Hindlimb muscle (tissue), 1 donor: ENCODE measurements around the gene HIC2. TPM values are rescaled to one million over a fixed set of nuclear protein-coding genes. Genes with fewer than 3 reads are reported as not detected.
"Not testable (repeated sequence)": the region's sequence is repeated elsewhere in the genome, so short reads cannot be mapped to it uniquely, and the experiment has no call there.

ENCODE experiments used
- DNase-seq: peaks from one replicate; pipeline ENCODE4 v3.0.0-alpha.2; 2013
- polyA plus RNA-seq: library from polyadenylated mRNA; unstranded; fragments of 120-200 nt; gene quantifications from one replicate; pipeline ENCODE4 v1.2.1, GENCODE V29; 2013; ENCODE audit not compliant: insufficient read length

Gene HIC2, protein sequence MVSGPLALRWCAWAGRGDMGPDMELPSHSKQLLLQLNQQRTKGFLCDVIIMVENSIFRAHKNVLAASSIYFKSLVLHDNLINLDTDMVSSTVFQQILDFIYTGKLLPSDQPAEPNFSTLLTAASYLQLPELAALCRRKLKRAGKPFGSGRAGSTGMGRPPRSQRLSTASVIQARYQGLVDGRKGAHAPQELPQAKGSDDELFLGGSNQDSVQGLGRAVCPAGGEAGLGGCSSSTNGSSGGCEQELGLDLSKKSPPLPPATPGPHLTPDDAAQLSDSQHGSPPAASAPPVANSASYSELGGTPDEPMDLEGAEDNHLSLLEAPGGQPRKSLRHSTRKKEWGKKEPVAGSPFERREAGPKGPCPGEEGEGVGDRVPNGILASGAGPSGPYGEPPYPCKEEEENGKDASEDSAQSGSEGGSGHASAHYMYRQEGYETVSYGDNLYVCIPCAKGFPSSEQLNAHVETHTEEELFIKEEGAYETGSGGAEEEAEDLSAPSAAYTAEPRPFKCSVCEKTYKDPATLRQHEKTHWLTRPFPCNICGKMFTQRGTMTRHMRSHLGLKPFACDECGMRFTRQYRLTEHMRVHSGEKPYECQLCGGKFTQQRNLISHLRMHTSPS
- 5.6 TPM for polyA plus RNA-seq

DNA sequence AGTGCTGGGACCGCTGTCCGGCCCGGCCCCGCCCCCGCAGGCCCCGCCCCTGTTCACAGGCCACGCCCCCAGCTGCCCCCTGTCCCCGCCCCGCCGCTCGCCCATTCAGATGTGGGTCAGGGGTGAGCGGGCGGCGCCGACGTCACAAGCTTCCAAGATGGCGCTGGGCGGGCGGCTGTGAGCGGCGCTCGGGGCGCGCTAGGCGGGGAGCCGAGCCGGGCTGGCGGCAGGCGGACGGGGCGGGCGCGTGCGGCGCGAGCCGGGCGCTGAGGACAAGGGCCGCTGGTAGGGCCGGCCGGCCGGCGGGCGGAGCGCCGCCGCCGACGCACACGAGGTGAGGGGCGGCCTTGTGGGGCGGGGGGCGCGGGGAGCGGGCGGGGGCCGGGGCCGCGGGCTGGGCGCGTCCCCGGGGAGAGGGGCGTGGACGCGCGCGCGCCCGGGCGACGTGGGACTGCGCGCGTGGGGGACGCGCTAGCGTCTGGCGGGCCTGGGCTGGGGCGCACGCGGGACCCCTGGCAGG lies at the start of gene HIC2:
TSS of gene HIC2 (plus strand) at position 145 of the 520 bp plus-strand sequence. CDS start 25,461 bp downstream, outside the sequence.
- DNase-seq: not testable (repeated sequence)

DNA sequence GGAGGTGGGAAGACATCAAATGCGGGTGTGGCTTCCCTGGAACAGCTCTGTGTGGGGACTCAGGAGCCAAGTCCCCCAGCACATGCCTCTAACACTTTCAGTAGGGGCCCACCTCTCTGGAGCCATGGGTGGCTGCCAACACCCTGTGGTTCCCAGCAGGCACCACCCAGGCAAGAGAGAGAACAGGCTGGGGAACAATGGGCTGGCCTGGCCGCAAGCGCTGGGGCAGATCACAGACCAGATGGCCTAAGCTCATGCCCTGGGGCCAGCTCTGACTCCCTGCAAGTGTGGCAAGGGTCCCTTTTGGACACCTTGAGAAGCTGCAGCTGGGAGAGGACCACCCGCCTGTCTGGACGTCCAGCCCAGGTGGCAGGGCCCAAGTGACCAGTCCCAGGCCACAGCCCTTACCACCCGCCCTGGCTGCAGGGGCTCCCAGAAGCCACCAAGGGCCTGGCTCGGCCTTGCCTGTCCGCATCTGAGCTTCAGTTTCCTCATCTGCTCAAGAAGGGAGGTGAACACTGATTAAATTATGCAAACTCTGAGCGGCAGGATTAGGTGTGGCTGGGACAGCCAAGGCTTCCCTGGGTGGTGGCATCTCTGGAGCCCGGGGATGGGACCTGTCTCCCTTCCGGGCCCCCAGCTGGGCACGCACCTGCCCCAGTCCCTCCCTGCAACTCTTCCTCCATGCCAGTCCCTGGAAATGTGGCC lies 48.4 kb upstream of the HIC2 start:
- DNase-seq: not testable (repeated sequence)

DNA sequence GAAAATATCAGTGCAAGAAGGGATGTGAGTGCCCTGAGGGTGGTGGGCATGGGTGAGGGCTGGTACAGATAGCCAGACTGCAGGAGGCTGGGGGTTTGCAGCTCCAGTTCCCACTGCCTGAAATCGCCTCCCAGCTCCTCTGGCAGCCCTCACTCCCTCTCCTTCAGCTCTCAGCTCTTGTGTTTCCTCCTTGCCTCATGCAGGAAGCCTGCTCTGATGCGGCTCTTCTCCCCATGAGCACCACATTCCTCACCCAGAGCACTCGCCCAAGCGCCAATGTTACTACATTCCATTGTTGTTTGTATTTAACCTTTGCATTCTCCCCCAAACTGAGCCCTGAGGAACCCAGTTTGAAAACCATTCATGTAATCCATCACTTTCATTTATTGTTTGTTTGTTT lies 41.3 kb upstream of the HIC2 start:
- DNase-seq: not testable (repeated sequence)

DNA sequence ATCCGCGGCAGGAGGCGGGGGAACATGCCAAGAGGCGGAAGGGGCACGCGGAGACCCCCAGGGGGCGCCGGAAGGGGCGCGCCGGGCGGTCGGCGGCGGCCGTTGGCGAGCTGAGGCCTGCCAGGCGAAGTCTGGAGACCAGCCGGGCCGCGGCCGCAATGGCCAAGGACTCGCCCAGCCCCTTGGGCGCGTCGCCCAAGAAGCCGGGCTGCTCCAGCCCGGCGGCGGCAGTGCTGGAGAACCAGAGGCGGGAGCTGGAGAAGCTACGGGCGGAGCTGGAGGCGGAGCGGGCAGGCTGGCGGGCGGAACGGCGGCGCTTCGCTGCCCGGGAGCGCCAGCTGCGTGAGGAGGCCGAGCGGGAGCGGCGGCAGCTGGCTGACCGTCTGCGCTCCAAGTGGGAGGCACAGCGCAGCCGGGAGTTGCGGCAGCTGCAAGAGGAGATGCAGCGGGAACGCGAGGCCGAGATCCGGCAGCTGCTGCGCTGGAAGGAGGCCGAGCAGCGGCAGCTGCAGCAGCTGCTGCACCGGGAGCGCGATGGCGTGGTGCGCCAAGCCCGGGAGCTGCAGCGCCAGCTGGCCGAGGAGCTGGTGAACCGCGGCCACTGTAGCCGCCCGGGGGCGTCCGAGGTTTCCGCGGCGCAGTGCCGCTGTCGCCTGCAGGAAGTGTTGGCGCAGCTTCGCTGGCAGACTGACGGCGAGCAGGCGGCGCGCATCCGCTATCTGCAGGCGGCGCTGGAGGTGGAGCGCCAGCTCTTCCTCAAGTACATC lies 33.3 kb upstream of the HIC2 start, which contains the start of gene RIMBP3B:
TSS of gene RIMBP3B (plus strand) at position 51 of the 767 bp plus-strand sequence. CDS start at position 159, 108 bp downstream.
- DNase-seq: not testable (repeated sequence)

DNA sequence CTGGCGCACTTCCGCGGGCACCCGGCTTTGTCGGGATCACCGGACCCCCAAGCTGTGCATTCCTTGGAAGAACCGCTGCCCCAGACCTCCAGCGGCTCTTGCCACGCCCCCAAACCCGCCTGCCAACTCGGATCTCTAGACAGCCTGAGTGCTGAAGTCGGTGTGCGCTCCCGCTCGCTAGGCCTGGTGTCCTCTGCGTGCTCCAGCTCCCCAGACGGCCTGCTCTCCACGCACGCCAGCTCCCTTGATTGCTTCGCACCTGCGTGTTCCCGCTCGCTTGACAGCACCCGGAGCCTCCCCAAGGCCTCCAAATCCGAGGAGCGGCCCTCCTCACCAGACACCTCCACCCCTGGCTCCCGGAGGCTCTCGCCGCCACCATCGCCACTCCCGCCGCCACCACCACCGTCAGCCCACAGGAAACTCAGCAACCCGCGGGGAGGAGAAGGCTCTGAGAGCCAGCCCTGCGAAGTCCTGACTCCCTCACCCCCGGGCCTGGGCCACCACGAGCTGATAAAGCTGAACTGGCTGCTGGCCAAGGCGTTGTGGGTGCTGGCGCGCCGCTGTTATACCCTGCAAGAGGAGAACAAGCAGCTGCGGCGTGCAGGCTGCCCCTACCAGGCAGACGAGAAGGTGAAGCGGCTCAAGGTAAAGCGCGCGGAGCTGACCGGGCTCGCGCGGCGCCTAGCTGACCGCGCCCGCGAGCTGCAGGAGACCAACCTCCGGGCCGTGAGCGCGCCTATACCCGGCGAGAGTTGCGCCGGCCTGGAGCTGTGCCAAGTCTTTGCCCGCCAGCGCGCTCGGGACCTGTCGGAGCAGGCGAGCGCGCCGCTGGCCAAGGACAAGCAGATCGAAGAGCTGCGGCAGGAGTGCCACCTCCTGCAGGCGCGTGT lies 32.5 kb upstream of the HIC2 start:
- not testable (repeated sequence) for DNase-seq

DNA sequence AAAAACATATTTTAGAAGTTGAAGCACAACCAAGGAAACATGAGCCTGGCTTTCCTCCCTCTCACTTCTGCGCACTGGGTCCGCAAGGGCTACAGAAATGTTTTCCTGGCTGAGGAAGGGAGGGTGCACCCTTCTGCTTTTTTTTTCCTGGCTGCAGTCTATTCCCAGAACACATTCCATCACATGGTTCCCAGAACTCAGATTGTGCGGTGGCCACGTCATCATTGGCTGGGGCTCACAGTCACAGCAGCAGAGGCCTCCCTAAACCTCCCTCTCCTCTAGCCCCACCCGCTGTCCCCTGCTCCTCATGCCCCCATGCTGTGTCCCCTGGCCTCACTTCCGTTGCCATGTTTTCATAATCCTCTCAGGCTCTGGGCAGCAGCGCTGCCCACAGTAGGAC lies 27.7 kb upstream of the HIC2 start:
- not testable (repeated sequence) for DNase-seq

DNA sequence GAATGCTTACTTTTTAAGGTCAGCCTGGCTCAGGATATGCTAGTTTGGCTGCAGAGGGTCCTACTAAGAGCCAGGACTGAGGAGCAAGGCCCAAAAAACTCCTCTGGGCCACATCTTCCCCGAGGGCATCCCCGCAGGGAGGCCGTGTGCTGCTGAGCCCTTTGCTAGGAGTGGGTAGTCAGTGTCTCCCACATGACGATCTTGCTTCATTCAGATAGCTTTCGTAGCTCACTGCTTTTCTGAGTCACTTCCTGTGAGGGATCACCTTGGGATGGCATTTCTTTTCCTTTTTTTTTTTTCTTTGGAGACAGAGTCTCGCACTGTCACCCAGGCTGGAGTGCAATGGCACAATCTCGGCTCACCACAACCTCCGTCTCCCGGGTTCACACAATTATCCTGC lies 27.2 kb upstream of the HIC2 start:
- not testable (repeated sequence) for DNase-seq

DNA sequence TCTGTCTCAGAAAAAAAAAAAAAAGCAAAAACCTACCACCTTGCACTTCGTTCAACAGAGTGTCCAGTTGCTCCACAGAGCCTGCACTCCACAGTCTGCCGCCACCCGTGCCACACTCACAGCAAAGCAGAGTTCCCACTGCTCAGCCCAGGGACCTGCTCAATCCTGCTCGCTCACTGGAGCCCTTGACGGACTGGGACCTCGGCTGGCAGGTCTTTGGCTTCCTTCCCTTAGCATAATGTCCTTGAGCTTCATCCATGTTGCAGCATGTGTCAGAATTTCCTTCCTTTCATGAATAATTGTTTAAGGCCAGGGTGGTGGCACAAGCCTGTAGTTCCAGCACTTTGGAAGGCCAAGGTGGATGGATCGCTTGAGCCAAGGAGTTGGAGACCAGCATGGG lies 22.6 kb upstream of the HIC2 start:
- DNase-seq: not testable (repeated sequence)

DNA sequence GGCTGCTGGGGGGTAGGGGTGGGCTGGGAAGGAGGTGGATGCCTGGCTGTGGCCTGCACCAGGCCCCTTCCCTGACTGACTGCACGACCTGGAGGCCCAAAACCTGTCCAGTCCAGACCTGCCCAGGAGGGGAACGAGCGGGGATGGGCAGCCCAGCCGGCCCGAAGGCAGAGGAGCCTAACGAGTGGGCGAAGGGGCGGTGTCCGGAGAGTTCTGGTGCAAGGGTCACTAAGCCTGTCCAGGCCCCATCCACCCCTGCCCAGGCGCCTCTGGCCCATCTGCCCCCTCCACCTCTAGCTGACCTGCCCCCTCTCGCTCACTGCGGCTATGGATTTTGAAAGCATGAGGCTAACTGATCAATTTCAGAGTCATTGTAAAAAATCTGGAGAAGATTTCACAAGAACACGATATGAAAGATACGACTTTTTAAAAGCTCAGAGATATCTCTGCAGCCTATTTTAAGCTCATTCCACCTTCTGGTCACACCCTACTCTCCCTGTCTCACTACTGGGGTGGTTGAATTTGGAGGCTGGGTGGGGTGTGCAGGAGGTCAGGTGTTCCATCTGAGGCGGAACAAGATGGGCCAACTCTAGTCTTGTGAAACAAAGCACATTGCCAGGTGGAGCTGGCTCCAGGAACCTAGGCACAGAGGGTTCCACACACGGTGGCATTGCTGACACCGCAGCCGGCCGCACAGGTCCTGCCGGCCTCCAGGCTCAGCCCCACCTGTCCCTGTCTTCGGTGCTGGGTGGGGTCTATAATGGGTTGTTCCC lies 15.8 kb upstream of the HIC2 start:
- not testable (repeated sequence) for DNase-seq

DNA sequence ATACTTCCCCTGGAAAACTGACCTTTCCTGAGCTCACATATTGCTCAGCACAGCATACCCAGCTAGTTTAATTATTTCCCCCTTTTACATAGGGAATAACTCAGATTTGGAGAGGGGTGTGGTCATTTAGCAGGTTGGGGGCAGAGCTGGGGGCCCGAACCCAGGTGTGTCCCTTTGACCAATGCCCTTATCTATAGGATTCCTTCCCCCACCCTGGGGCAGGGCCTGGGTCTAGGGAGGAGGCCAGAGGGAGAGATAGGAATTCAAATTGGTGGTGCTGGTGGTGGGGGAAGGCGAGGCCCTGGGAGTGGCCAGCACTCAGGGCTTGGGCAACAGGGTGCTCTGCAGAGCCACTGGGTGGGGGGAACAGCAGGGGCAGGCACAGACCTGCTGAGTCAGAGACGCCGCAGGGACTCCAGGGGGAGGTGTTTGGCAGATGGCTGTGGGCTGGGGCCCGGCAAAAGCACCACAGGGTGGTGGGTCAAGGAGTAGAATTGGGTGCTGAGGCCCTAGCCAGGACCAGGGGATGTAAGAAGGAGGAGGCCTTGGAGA lies 14.3 kb upstream of the HIC2 start:
- DNase-seq: not testable (repeated sequence)

DNA sequence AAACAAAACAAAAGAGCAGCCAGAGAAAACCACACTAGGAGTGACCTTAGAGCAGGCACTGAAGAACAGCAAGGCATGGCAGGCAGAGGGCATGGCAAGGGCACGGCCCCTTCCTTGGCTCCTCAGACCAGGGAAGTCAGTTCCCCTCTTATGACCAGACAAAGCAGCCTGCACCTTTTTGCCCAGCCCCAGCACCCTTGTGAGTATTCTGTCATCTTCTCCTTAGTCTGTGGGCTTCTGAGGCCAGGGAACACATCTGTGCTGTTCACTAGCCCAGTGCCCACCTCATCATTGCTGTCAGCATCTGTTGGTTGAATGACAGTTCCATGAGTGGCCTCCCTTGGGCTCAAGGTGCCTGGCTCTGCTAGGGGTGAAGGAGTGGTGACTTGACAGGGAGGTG lies 10.0 kb upstream of the HIC2 start:
- DNase-seq: not testable (repeated sequence)

DNA sequence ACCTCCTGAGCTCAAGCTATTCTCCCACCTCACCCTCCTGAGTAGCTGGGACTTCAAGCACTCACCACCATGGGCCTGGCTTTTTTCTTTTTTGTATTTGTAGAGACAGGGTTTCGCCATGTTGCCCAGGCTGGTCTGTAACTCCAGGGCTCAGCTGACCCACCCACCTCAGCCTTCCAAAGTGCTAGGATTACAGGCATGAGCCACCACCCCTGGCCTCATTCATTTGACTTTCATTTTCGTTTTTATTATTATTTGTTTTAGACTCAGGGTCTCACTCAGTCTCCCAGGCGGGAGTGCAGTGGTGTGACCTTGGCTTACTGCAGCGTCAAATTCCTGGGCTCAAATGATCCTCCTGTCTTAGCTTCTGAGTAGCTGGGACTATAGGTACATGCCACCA lies 9.4 kb upstream of the HIC2 start:
- DNase-seq: not testable (repeated sequence)

DNA sequence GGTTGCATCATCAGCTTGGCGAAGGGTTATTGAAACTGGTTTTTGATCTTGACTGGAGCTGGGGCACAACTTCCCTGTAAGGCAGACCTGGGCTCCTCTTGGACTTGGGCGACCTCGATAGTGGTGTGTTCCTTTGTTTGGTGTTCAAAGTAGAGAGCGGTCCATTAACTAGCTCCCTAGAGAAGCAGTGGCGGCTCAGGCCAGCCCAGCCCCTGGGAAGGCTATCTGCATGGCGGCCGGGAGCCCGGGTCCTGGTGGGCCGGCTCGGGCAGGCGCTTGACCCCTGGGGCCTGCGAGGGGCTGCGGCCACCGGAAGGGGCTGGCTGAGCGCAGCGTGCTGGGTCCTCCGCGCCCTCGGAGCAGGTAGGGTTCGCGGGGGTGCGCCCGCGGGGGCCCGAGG lies 796 bp upstream of the HIC2 start:
- DNase-seq: not testable (repeated sequence)

DNA sequence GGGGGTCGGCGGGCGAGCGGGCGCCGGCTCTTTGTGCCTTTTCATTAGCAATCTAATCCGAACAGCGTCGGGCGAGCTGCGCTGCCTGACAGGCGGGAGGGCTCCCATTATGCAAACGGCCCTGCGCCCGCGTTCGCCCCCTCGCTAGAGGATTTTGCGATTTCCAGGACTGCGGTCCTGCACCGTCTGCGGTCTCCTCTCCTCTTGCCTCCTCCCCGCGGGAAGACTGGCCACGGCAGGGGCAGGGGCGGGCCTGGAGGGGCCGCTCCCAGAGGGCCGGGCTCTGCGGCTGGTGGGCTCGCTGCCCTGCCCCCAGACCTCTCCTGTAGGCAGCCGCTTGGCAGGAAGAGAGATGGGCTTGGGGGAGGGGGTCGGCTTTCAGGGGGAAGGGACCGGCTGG lies 682 bp downstream of the HIC2 start:
- DNase-seq: not testable (repeated sequence)

DNA sequence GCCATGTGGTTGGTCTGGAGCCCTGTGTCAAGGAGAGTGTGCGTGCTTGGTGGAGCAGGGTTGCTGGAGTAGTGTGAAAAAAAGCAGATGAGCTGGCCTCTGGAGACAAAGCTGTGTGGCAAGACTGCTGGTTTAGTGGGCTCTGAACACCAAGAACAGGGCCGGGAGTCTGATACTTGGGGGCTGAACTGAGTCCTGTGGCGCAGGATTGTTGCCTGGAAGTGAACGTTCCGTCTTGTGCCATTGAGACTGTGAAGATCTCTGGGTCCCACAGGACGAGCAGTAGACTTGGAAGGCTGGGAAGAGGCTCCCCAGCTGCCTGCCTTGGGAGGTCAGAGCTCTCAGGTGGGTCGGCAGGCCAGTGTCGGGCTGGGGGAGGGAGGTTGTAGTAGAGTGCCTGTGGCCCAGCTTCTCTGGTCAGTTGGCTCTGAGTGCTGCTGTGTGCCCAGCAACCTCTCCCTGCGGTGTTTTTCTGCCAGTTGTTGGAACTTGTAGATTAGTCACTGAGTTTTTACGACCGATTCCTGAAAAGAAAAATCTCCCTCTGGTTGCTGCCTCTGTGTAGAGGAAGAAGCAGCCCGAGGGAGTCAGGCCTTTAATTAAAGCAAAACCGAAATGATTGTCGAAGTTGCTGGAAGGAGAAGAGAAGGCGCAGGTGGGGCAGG lies 1.9 kb downstream of the HIC2 start:
- not testable (repeated sequence) for DNase-seq

DNA sequence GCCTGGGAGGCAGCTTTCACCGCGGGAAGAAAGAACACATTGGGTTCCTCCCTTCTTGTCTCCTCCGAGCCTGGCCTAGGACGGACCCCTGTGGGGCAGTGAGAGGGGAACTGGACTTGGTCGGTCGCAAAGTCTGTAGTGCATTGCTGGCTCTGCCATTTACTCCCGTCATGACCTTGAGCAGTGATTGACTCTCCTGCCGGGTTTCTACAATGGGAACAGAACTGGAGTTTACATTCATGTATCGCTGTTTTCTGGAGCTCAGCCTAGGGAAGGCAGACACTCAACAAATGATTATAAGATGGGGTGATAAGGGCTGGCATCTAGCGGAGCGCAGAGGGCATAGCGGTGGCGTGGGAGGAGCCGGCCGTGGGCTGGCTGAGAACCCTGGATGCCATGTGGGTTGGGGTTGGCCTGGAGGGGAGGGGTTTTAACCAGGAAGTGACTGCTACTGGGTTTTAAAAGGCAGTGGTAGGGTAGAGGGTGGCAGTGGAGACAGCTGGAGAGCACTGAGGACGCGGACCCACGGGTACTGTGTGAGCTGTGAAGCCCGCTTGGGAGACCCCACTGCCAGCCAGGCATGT lies 3.1 kb downstream of the HIC2 start:
- not testable (repeated sequence) for DNase-seq

DNA sequence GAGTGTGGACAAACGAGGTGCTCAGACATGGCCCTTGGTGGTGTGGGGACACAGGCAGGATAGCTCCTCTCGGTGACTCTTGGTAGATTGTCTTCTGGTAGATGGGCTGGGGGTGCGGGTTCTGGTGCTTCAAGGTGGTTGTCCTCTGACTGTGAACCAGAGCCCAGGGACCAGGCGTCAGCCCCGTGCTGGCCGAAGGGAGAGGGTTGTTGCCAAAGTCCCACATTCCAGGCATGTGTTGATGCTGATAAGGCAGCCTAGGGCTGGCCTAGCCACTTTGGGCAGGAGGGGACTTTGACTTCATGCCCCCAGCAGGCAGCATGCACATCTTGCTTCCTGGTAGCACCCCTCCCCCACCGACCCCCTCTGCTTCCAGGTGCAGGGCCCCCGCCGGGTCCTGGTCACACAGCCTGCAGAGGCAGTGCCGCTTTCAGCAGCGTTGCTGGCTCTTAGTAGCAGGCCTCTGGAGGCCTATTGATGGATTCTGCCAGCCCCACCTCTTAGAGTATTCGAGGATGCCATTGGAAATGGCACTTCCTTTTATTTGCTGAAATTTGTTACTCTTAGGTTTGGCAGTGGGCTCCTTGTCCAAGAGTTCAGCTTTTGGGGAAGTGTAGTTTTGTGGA lies 7.0 kb downstream of the HIC2 start:
- DNase-seq: not testable (repeated sequence)
